IPS-15b (cell line): ENCODE data around the gene CEP76.

Experiments
- H3K27me3 ChIP-seq: one replicate; pipeline ENCODE4 v1.6.1; 2013; ENCODE audit warnings: low read length; ENCODE audit not compliant: control insufficient read depth, insufficient read depth
- H3K36me3 ChIP-seq: one replicate; pipeline ENCODE4 v1.6.1; 2013; ENCODE audit warnings: low read length; ENCODE audit not compliant: control insufficient read depth, insufficient read depth
- H3K4me1 ChIP-seq: one replicate; pipeline ENCODE4 v1.6.1; 2013; ENCODE audit warnings: mild to moderate bottlenecking, low read length; ENCODE audit not compliant: control insufficient read depth, insufficient read depth
- H3K4me3 ChIP-seq: one replicate; pipeline ENCODE4 v1.5.1; 2013; ENCODE audit warnings: low read depth, low read length
- H3K9ac ChIP-seq: one replicate; pipeline ENCODE4 v1.6.1; 2013; ENCODE audit warnings: low read depth, mild to moderate bottlenecking, low read length
- H3K9me3 ChIP-seq: one replicate; pipeline ENCODE4 v1.6.1; 2013; ENCODE audit warnings: mild to moderate bottlenecking, low read length; ENCODE audit not compliant: control insufficient read depth, insufficient read depth

The CEP76 gene

DNA sequence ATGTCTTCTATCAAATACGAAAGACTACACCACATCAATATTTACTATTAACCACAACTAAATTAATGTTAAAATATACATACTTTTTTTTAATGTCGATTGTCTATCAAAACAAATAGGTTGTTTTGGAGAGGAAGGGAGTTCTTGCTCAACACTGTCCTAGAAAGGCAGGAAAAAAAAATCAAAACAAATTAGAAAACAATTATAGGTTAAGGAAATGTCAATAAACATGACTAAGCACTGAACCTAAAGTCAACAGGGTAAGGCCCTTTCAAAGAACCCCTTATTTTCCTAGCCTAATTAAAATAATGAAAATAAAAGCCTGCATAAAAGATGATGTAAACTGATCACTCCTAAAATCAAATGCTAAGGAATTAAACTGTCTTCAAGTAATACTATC is 2.8 kb downstream of the CEP76 start:
- H3K4me1 ChIP-seq, result peaks cover 7% of the 10 kb centered on the region
- no peak overlapping the region for H3K9ac ChIP-seq
- H3K27me3 ChIP-seq, result no peaks in the 10 kb centered on the region
- no peaks in the 10 kb centered on the region for H3K9me3 ChIP-seq
- no peaks in the 10 kb centered on the region for H3K36me3 ChIP-seq
- no peak overlapping the region for H3K4me3 ChIP-seq

DNA sequence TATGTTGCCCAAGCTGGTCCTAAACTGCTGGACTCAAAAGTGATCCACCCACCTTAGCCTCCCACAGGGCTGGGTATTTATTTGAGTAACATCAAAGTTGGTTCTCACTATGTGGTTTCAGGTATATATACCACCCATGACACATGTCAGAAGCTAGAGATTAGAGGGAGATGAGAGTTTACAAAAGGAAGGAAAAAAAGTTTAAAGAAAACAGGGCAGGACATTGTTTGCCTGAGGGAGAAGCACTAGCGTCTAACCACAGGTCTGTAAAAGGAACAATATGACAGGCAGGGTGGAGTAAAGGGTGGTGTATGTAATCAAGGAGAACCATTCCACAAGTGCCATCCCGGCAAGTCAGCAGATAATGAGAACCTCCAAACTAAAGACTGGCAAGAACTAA is 8.5 kb downstream of the CEP76 start:
- Histone ChIP-seq H3K27me3 (no peaks in the 10 kb centered on the region), H3K36me3 (no peaks in the 10 kb centered on the region), H3K4me1 (no peaks in the 10 kb centered on the region), H3K9me3 (no peaks in the 10 kb centered on the region), H3K9ac (no peak overlapping the region), H3K4me3 (no peak overlapping the region)

GRCh38 chr18:12692206-12692605 is 10.3 kb downstream of the CEP76 start:
- Histone ChIP-seq H3K4me1 (no peaks in the 10 kb centered on the region), H3K27me3 (no peaks in the 10 kb centered on the region)

DNA sequence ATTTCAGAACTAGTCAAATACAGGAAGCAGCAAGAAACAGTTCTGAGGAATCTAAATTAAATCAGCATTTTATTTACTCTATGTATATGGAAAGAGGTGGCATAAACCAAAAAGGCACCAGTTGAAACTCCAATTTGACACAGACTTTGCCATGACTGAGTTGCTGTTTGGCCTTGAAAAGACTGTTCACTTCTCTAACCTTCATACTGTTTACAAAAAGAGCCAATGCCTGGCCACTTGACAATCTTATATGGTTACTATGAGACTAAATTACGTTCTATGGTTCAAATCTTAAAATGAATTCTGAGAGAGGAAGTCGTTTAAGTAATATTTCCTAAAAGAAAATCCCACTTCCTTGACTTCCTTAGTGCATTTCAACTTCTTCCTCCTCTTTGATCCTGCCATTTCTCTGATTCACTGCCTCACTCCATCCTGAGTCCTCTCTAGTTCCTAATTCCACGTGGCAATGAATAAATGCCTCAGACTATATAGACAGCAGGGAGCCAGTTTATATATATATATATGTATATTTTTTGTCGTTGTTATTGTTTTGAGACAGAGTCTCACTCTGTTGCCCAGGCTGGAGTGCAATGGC is 13.2 kb downstream of the CEP76 start:
- peaks cover 6% of the 10 kb centered on the region for H3K36me3 ChIP-seq
- no peaks in the 10 kb centered on the region for H3K27me3 ChIP-seq
- H3K4me1 ChIP-seq, result no peaks in the 10 kb centered on the region
- no peak overlapping the region for H3K4me3 ChIP-seq
- no peaks in the 10 kb centered on the region for H3K9me3 ChIP-seq
- H3K9ac ChIP-seq, result no peak overlapping the region

More at GRCh38 chr18:12692206-12692605, 10.3 kb downstream of the CEP76 start:
- Histone ChIP-seq H3K9me3 (no peaks in the 10 kb centered on the region), H3K36me3 (no peaks in the 10 kb centered on the region), H3K4me3 (no peak overlapping the region), H3K9ac (no peak overlapping the region)

DNA sequence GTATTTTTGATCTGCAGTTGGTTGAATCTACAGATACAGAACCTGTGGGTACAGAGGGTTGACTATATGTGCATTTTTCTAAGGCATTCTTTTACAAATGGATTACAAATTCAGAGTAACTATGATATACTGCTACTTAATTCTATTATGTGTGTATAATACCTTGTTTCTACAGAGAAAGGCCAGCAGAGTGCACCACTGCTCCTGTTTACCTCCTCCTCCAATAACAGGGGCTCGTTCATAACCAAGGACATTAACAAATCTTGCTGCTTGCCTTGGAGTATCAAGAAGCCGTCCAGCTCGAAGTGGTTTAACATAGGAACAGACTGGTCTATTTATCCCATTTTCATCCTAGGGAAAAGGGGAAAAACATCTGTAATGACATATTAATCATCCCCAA is 16.4 kb downstream of the CEP76 start:
- H3K9ac ChIP-seq, result no peak overlapping the region
- no peaks in the 10 kb centered on the region for H3K9me3 ChIP-seq
- no peaks in the 10 kb centered on the region for H3K4me1 ChIP-seq
- H3K36me3 ChIP-seq, result peaks cover 6% of the 10 kb centered on the region
- no peaks in the 10 kb centered on the region for H3K27me3 ChIP-seq
- H3K4me3 ChIP-seq, result no peak overlapping the region

DNA sequence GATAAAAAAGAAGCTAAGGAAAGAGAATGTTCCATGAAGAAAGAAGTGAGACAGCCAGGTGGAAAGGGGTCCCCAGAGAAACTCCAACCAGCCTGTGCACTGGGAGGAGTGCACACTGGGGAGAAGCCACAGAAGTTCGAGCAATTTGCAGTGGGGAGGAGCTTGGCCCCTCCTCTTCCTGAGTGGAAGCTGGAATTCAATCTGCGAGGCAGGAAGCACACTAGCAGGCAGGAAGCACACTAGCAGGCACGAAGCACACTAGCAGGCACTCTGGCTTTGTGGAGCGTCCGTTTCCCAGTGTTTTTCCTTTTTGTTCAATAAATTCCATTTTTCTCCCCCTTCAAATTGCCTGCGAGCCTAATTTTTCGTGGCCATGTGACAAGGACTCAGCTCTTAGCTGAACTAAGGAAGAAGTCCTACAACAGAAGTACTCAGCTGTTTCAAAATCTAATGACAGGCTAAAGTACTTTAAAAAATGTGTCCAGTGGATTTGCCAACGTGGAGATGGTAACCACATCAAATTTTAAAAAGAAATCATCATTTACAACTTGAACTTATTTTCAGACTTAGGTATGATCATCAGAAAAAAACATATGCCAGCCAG is 23.2 kb downstream of the CEP76 start:
- Histone ChIP-seq H3K36me3 (peaks cover 13% of the 10 kb centered on the region), H3K27me3 (no peaks in the 10 kb centered on the region), H3K4me1 (no peaks in the 10 kb centered on the region), H3K4me3 (no peak overlapping the region), H3K9ac (no peak overlapping the region), H3K9me3 (no peaks in the 10 kb centered on the region)

GRCh38 chr18:12668041-12668440 is 34.5 kb downstream of the CEP76 start:
- Histone ChIP-seq H3K4me3 (no peak overlapping the region), H3K9me3 (no peaks in the 10 kb centered on the region), H3K9ac (no peak overlapping the region), H3K27me3 (no peaks in the 10 kb centered on the region), H3K36me3 (no peaks in the 10 kb centered on the region), H3K4me1 (no peaks in the 10 kb centered on the region)

DNA sequence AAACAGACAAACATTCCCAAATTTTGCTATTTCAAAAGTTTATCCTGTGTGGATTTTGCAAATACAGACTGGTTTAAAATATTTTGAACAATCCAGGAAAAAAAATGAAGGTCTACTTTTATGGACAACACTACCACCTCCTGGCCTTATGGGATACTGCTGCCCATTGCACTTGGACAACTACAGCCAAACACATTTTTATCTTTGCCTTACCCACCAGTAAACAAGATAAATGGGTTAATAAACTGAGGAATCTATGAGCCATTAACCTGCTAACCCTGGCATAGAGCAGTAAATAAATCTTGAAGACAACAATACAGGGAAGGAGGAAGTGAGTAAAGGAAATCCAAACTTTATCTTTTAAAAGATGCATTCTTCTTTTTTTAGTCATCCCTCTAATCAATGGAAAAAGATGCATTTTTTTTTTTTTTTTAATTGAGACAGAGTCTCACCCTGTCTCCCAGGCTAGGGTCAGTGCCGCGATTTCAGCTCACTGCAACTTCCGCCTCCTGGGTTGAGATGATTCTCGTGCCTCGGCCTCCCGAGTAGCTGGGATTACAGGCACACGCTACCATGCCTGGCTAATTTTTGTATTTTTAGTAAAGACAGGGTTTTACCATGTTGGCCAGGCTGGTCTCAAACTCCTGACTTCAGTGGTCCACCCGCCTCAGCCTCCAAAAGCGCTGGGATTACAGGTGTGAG is 42.5 kb downstream of the CEP76 start:
- H3K27me3 ChIP-seq, result peaks cover 9% of the 10 kb centered on the region
- no peaks in the 10 kb centered on the region for H3K4me1 ChIP-seq
- no peak overlapping the region for H3K4me3 ChIP-seq
- H3K36me3 ChIP-seq, result no peaks in the 10 kb centered on the region
- H3K9me3 ChIP-seq, result no peaks in the 10 kb centered on the region
- no peak overlapping the region for H3K9ac ChIP-seq

- Histone ChIP-seq H3K4me1 (no peaks in the 10 kb centered on the region), H3K36me3 (no peaks in the 10 kb centered on the region), H3K9ac (no peak overlapping the region), H3K9me3 (no peaks in the 10 kb centered on the region), H3K27me3 (peaks cover 9% of the 10 kb centered on the region), H3K4me3 (peak overlapping the region; percentile 62)
These were observed 43.9 kb downstream of the CEP76 start for GRCh38 chr18:12658426-12659138.

- Histone ChIP-seq H3K9ac (peak within 1 kb of the TSS; percentile 24), H3K36me3 (no peaks in the 10 kb centered on the region), H3K4me3 (peak within 1 kb of the TSS; percentile 66), H3K27me3 (peaks cover 9% of the 10 kb centered on the region), H3K9me3 (no peaks in the 10 kb centered on the region), H3K4me1 (no peaks in the 10 kb centered on the region)
These were observed 44.7 kb downstream of the CEP76 start, which contains the start of gene SPIRE1 for GRCh38 chr18:12657684-12658425. TSS of gene SPIRE1 (minus strand) at chr18:12658107. CDS start at chr18:12657866, 241 bp downstream.

DNA sequence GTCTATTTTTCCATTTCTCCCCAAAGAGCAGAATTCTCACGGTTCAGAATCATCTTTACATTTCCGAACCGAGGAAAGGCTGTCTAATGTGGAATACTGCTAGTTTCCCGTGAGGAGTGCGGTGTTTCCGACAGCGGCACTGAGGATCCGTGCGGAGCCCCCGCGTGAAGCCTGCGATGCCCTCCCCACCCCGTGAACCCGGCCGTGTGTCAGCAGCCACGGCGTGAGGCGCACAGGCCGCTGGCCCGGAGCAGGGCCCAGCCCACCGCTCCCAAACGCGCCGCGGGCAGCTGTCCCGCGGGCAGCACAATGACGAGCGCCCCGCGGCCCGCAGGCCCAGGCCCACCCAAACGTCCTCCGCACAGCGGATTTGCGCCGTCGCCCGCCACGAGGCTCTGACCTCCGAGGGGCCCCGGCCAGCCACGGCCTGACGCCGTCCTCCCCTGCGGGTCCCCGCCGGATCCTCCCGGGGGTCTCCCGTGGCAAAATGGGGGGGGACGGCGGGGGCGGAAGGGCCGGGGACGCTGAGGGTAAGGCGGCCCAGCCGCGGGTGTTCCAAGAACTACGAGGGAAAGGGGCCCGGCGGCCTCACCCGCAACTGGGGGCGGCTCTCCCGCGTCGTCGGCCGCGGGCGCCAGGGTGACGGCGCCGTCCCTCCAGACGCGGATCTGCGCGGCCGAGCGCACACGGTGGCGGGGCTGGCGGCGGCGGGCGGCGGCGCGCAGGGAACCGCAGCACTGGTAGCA is 45.4 kb downstream of the CEP76 start:
- Histone ChIP-seq H3K27me3 (peaks cover 9% of the 10 kb centered on the region), H3K4me3 (peak overlapping the region; percentile 66), H3K4me1 (peaks cover 3% of the 10 kb centered on the region), H3K36me3 (no peaks in the 10 kb centered on the region), H3K9me3 (no peaks in the 10 kb centered on the region), H3K9ac (peak overlapping the region; percentile 24)
